Mesendoderm (in vitro differentiated cells): ENCODE measurements around the gene SFMBT1. TPM values are rescaled to one million over a fixed set of nuclear protein-coding genes. Genes with fewer than 3 reads are reported as not detected.

Source experiments
- DNase-seq: peaks from one replicate; pipeline ENCODE4 v3.0.0; 2013
- H2AK5ac ChIP-seq: 2 replicates; pipeline ENCODE4 v1.6.1; 2013; ENCODE audit warnings: low read length, inconsistent platforms
- H2BK120ac ChIP-seq: 2 replicates; pipeline ENCODE4 v1.6.1; 2013; ENCODE audit warnings: low read depth, mild to moderate bottlenecking, low read length, moderate library complexity, mixed read lengths
- H2BK15ac ChIP-seq: replicated peaks from 2 replicates; pipeline ENCODE4 v1.6.1; 2013; ENCODE audit warnings: low read depth, mild to moderate bottlenecking, moderate library complexity
- H2BK5ac ChIP-seq: 2 replicates; pipeline ENCODE4 v1.6.1; 2013; ENCODE audit warnings: low read length, inconsistent platforms
- H3K18ac ChIP-seq: 2 replicates; pipeline ENCODE4 v1.6.1; 2013; ENCODE audit warnings: mild to moderate bottlenecking, low read length, mixed read lengths
- H3K23ac ChIP-seq: one replicate; pipeline ENCODE4 v1.6.1; 2013; ENCODE audit warnings: low read length
- H3K27ac ChIP-seq: 2 replicates; pipeline ENCODE4 v1.5.1; 2013; ENCODE audit warnings: low read depth, mild to moderate bottlenecking, inconsistent platforms, low read length, moderate library complexity
- H3K27me3 ChIP-seq: 2 replicates; pipeline ENCODE4 v1.6.1; 2013; ENCODE audit warnings: low read length, control low read depth, mild to moderate bottlenecking, inconsistent platforms; ENCODE audit not compliant: insufficient read depth, poor library complexity
- H3K36me3 ChIP-seq: 2 replicates; pipeline ENCODE4 v1.6.1; 2013; ENCODE audit warnings: low read length, inconsistent platforms; ENCODE audit not compliant: control insufficient read depth, insufficient read depth
- H3K4ac ChIP-seq: one replicate; pipeline ENCODE4 v1.6.1; 2013; ENCODE audit warnings: low read depth, mild to moderate bottlenecking, low read length, moderate library complexity
- H3K4me1 ChIP-seq: 2 replicates; pipeline ENCODE4 v1.6.1; 2013; ENCODE audit warnings: low read depth, low read length, inconsistent platforms; ENCODE audit not compliant: control insufficient read depth
- H3K4me2 ChIP-seq: 2 replicates; pipeline ENCODE4 v1.6.1; 2013; ENCODE audit warnings: low read length
- H3K4me3 ChIP-seq: 2 replicates; pipeline ENCODE4 v1.5.1; 2013; ENCODE audit warnings: mild to moderate bottlenecking, low read length
- H3K56ac ChIP-seq: one replicate; pipeline ENCODE4 v1.6.1; 2013; ENCODE audit warnings: low read length
- H3K79me1 ChIP-seq: 2 replicates; pipeline ENCODE4 v1.6.1; 2013; ENCODE audit warnings: low read length, inconsistent platforms
- H3K79me2 ChIP-seq: 2 replicates; pipeline ENCODE4 v1.6.1; 2013; ENCODE audit warnings: mild to moderate bottlenecking, low read length; ENCODE audit not compliant: control insufficient read depth, insufficient read depth
- H3K9ac ChIP-seq: 2 replicates; pipeline ENCODE4 v1.6.1; 2013; ENCODE audit warnings: low read length, inconsistent platforms
- H4K5ac ChIP-seq: one replicate; pipeline ENCODE4 v1.6.1; 2013; ENCODE audit warnings: low read length
- H4K8ac ChIP-seq: one replicate; pipeline ENCODE4 v1.6.1; 2013; ENCODE audit warnings: low read depth, mild to moderate bottlenecking, control low read depth, low read length, moderate library complexity
- WGBS: extraction: QIAGEN DNeasy Blood & Tissue Kit; methylation state at CpG from one replicate; pipeline ENCODE4 v1.1.7; 2013; ENCODE audit warnings: low lambda C conversion rate, missing lambda C conversion rate; ENCODE audit not compliant: insufficient coverage; ENCODE audit errors: extremely low coverage; 5-methylcytosine and 5-hydroxymethylcytosine counted together
- polyA plus RNA-seq, 2 experiments: library from polyadenylated mRNA; stranded (reverse); fragments of 200-250 nt; gene quantifications; one replicate each; pipeline ENCODE4 v1.2.3, GENCODE V29; 2013

The SFMBT1 gene
- 5.4 TPM for polyA plus RNA-seq (2013, experiment 1 of 2)
- 5.6 TPM for polyA plus RNA-seq (2013, experiment 2 of 2)

GRCh38 chr3:53045518-53046170 is at the start of gene SFMBT1:
Gene SFMBT1, minus strand, starts transcription at chr3:53046073. Its CDS starts 76,945 bp downstream, at chr3:52969128.
- H3K4me3 ChIP-seq: peak within 1 kb of the TSS; percentile 82
- peak; percentile 57 for DNase-seq
- H2BK120ac ChIP-seq: peak within 1 kb of the TSS; percentile 64
- H3K23ac ChIP-seq: no peak within 1 kb of the TSS
- H3K79me1 ChIP-seq: no peaks in the 10 kb centered on the region
- H3K4ac ChIP-seq: peak within 1 kb of the TSS; percentile 84
- WGBS: no CpG with 5 or more reads among the region's 117 CpGs
- H3K36me3 ChIP-seq: no peaks in the 10 kb centered on the region
- H2BK15ac ChIP-seq: no peak within 1 kb of the TSS
- H3K18ac ChIP-seq: peak within 1 kb of the TSS; percentile 89
- no peak within 1 kb of the TSS for H4K8ac ChIP-seq
- H4K5ac ChIP-seq: no peak within 1 kb of the TSS
- H3K56ac ChIP-seq: peak within 1 kb of the TSS; percentile 80
- peak within 1 kb of the TSS; percentile 28 for H3K27ac ChIP-seq
- H3K4me1 ChIP-seq: no peaks in the 10 kb centered on the region
- H3K79me2 ChIP-seq: no peaks in the 10 kb centered on the region
- H2BK5ac ChIP-seq: no peak within 1 kb of the TSS
- no peak within 1 kb of the TSS for H2AK5ac ChIP-seq
- peak within 1 kb of the TSS; percentile 79 for H3K4me2 ChIP-seq
- peak within 1 kb of the TSS; percentile 73 for H3K9ac ChIP-seq
- H3K27me3 ChIP-seq: peaks cover 5% of the 10 kb centered on the region

GRCh38 chr3:53092942-53093341 is 47.1 kb upstream of the SFMBT1 start:
- no peak overlapping the region for H4K8ac ChIP-seq
- H3K56ac ChIP-seq: no peak overlapping the region
- H2BK15ac ChIP-seq: no peak overlapping the region
- no peaks in the 10 kb centered on the region for H3K79me1 ChIP-seq
- H2AK5ac ChIP-seq: no peak overlapping the region
- no peaks in the 10 kb centered on the region for H3K79me2 ChIP-seq
- no peak overlapping the region for H3K4me2 ChIP-seq
- no peak overlapping the region for H3K9ac ChIP-seq
- DNase-seq: no peak
- no peak overlapping the region for H3K23ac ChIP-seq
- no peaks in the 10 kb centered on the region for H3K4me1 ChIP-seq
- no peaks in the 10 kb centered on the region for H3K27me3 ChIP-seq
- H2BK120ac ChIP-seq: no peak overlapping the region
- no peak overlapping the region for H2BK5ac ChIP-seq
- H3K4me3 ChIP-seq: no peak overlapping the region
- H3K27ac ChIP-seq: no peak overlapping the region
- H3K18ac ChIP-seq: no peak overlapping the region
- WGBS: no CpG with 5 or more reads among the region's 2 CpGs
- H4K5ac ChIP-seq: no peak overlapping the region
- no peak overlapping the region for H3K4ac ChIP-seq
- H3K36me3 ChIP-seq: no peaks in the 10 kb centered on the region

GRCh38 chr3:53092216-53092615 is 46.3 kb upstream of the SFMBT1 start:
- no peak overlapping the region for H2BK5ac ChIP-seq
- WGBS: no CpG with 5 or more reads among the region's 11 CpGs
- H3K79me2 ChIP-seq: no peaks in the 10 kb centered on the region
- no peak overlapping the region for H3K18ac ChIP-seq
- H3K36me3 ChIP-seq: no peaks in the 10 kb centered on the region
- H4K8ac ChIP-seq: no peak overlapping the region
- no peak overlapping the region for H2AK5ac ChIP-seq
- H3K4me2 ChIP-seq: no peak overlapping the region
- no peak overlapping the region for H3K56ac ChIP-seq
- H3K27me3 ChIP-seq: no peaks in the 10 kb centered on the region
- H2BK120ac ChIP-seq: no peak overlapping the region
- no peaks in the 10 kb centered on the region for H3K79me1 ChIP-seq
- H4K5ac ChIP-seq: no peak overlapping the region
- DNase-seq: no peak
- H3K9ac ChIP-seq: no peak overlapping the region
- no peak overlapping the region for H3K27ac ChIP-seq
- H2BK15ac ChIP-seq: no peak overlapping the region
- no peak overlapping the region for H3K4me3 ChIP-seq
- no peaks in the 10 kb centered on the region for H3K4me1 ChIP-seq
- H3K23ac ChIP-seq: no peak overlapping the region
- H3K4ac ChIP-seq: no peak overlapping the region

- no peak overlapping the region for H2BK15ac ChIP-seq
- no peak overlapping the region for H3K4me3 ChIP-seq
- no peaks in the 10 kb centered on the region for H3K79me2 ChIP-seq
- no peak for DNase-seq
- no peak overlapping the region for H3K9ac ChIP-seq
- H3K23ac ChIP-seq: no peak overlapping the region
- H3K56ac ChIP-seq: no peak overlapping the region
- no CpG with 5 or more reads among the region's 5 CpGs for WGBS
- no peak overlapping the region for H3K18ac ChIP-seq
- no peak overlapping the region for H3K4ac ChIP-seq
- no peak overlapping the region for H2AK5ac ChIP-seq
- no peak overlapping the region for H2BK5ac ChIP-seq
- H2BK120ac ChIP-seq: no peak overlapping the region
- H3K4me2 ChIP-seq: no peak overlapping the region
- no peaks in the 10 kb centered on the region for H3K36me3 ChIP-seq
- no peak overlapping the region for H4K8ac ChIP-seq
- no peaks in the 10 kb centered on the region for H3K27me3 ChIP-seq
- H3K4me1 ChIP-seq: no peaks in the 10 kb centered on the region
- H3K27ac ChIP-seq: no peak overlapping the region
- no peak overlapping the region for H4K5ac ChIP-seq
- no peaks in the 10 kb centered on the region for H3K79me1 ChIP-seq
Measured at GRCh38 chr3:53091011-53091410, 45.1 kb upstream of the SFMBT1 start.

GRCh38 chr3:53089511-53089910 is 43.6 kb upstream of the SFMBT1 start:
- H2BK120ac ChIP-seq: no peak overlapping the region
- H3K4me3 ChIP-seq: no peak overlapping the region
- no peak overlapping the region for H4K5ac ChIP-seq
- no peak overlapping the region for H2BK15ac ChIP-seq
- H3K18ac ChIP-seq: no peak overlapping the region
- no peaks in the 10 kb centered on the region for H3K36me3 ChIP-seq
- H3K27ac ChIP-seq: no peak overlapping the region
- no peak overlapping the region for H3K9ac ChIP-seq
- no peak overlapping the region for H3K23ac ChIP-seq
- no peak overlapping the region for H2BK5ac ChIP-seq
- H3K27me3 ChIP-seq: no peaks in the 10 kb centered on the region
- no peaks in the 10 kb centered on the region for H3K79me2 ChIP-seq
- no peaks in the 10 kb centered on the region for H3K79me1 ChIP-seq
- no peak overlapping the region for H4K8ac ChIP-seq
- no CpG with 5 or more reads among the region's 6 CpGs for WGBS
- DNase-seq: no peak
- no peaks in the 10 kb centered on the region for H3K4me1 ChIP-seq
- H3K4me2 ChIP-seq: no peak overlapping the region
- no peak overlapping the region for H3K4ac ChIP-seq
- H2AK5ac ChIP-seq: no peak overlapping the region
- H3K56ac ChIP-seq: no peak overlapping the region

GRCh38 chr3:53085476-53085875 is 39.6 kb upstream of the SFMBT1 start:
- Histone ChIP-seq H3K23ac (no peak overlapping the region), H3K27ac (no peak overlapping the region), H3K18ac (no peak overlapping the region), H2BK15ac (no peak overlapping the region), H2BK120ac (no peak overlapping the region), H3K36me3 (no peaks in the 10 kb centered on the region), H3K4me1 (no peaks in the 10 kb centered on the region), H4K8ac (no peak overlapping the region), H3K9ac (no peak overlapping the region), H4K5ac (no peak overlapping the region), H3K79me2 (no peaks in the 10 kb centered on the region), H2BK5ac (no peak overlapping the region), H3K27me3 (no peaks in the 10 kb centered on the region), H3K79me1 (no peaks in the 10 kb centered on the region), H3K4me2 (no peak overlapping the region), H3K4ac (no peak overlapping the region), H3K4me3 (no peak overlapping the region), H2AK5ac (no peak overlapping the region), H3K56ac (no peak overlapping the region)
- no peak for DNase-seq
- no CpG with 5 or more reads among the region's 10 CpGs for WGBS
